ENCODE data around the gene GALNT16.
"Not testable (repeated sequence)": the region's sequence is repeated elsewhere in the genome, so short reads cannot be mapped to it uniquely, and the experiment has no call there.

Gene GALNT16

GRCh38 chr14:69284170-69284569, 24.2 kb downstream of the GALNT16 start:
- Histone ChIP-seq H3K4me1 (ENCODE audit: control insufficient read depth, insufficient read depth, low read length, poor library complexity, severe bottlenecking) (no peaks in the 10 kb centered on the region), H3K27ac (ENCODE audit: low read depth, low read length, severe bottlenecking) (no peak overlapping the region), H3K36me3 (ENCODE audit: control insufficient read depth, insufficient read depth, low read length) (no peaks in the 10 kb centered on the region), H3K4me3 (ENCODE audit: extremely low read depth, insufficient read depth, low read length, poor library complexity, severe bottlenecking) (no peak overlapping the region), H3K9me3 (ENCODE audit: control insufficient read depth, low read length) (no peaks in the 10 kb centered on the region)
- 86 to 90% methylated on average over 8 to 9 of the region's 9 CpGs for WGBS, 2 experiments (ENCODE audit: insufficient coverage in 2 of 2)

- H3K4me1 ChIP-seq (ENCODE audit: control insufficient read depth, insufficient read depth, low read length, poor library complexity, severe bottlenecking) = no peaks in the 10 kb centered on the region
- WGBS, 2 experiments (ENCODE audit: insufficient coverage in 2 of 2) = 91 to 92% methylated on average over 3 to 4 of the region's 7 CpGs
- no peak overlapping the region for H3K4me3 ChIP-seq (ENCODE audit: extremely low read depth, insufficient read depth, low read length, poor library complexity, severe bottlenecking)
- H3K9me3 ChIP-seq (ENCODE audit: control insufficient read depth, low read length) = no peaks in the 10 kb centered on the region
- no peaks in the 10 kb centered on the region for H3K36me3 ChIP-seq (ENCODE audit: control insufficient read depth, insufficient read depth, low read length)
- no peak overlapping the region for H3K27ac ChIP-seq (ENCODE audit: low read depth, low read length, severe bottlenecking)
These were observed 25.8 kb downstream of the GALNT16 start for GRCh38 chr14:69285661-69286255.

GRCh38 chr14:69287098-69288010, 27.4 kb downstream of the GALNT16 start:
- Histone ChIP-seq H3K4me3 (ENCODE audit: extremely low read depth, insufficient read depth, low read length, poor library complexity, severe bottlenecking) (no peak overlapping the region), H3K4me1 (ENCODE audit: control insufficient read depth, insufficient read depth, low read length, poor library complexity, severe bottlenecking) (peaks cover 9% of the 10 kb centered on the region), H3K36me3 (ENCODE audit: control insufficient read depth, insufficient read depth, low read length) (no peaks in the 10 kb centered on the region), H3K9me3 (ENCODE audit: control insufficient read depth, low read length) (no peaks in the 10 kb centered on the region), H3K27ac (ENCODE audit: low read depth, low read length, severe bottlenecking) (no peak overlapping the region)
- WGBS, 2 experiments (ENCODE audit: insufficient coverage in 2 of 2) = 88 to 92% methylated on average over 6 to 7 of the region's 9 CpGs

- WGBS, 2 experiments (ENCODE audit: insufficient coverage in 2 of 2) = 71 to 78% methylated on average over 5 to 6 of the region's 8 CpGs
- no peak overlapping the region for H3K4me3 ChIP-seq (ENCODE audit: extremely low read depth, insufficient read depth, low read length, poor library complexity, severe bottlenecking)
- H3K4me1 ChIP-seq (ENCODE audit: control insufficient read depth, insufficient read depth, low read length, poor library complexity, severe bottlenecking) = peaks cover 9% of the 10 kb centered on the region
- no peak overlapping the region for H3K27ac ChIP-seq (ENCODE audit: low read depth, low read length, severe bottlenecking)
- no peaks in the 10 kb centered on the region for H3K36me3 ChIP-seq (ENCODE audit: control insufficient read depth, insufficient read depth, low read length)
- no peaks in the 10 kb centered on the region for H3K9me3 ChIP-seq (ENCODE audit: control insufficient read depth, low read length)
These were observed 28.2 kb downstream of the GALNT16 start for GRCh38 chr14:69288011-69288771.

GRCh38 chr14:69288956-69289705, 29.2 kb downstream of the GALNT16 start:
- Histone ChIP-seq H3K36me3 (ENCODE audit: control insufficient read depth, insufficient read depth, low read length) (no peaks in the 10 kb centered on the region), H3K4me1 (ENCODE audit: control insufficient read depth, insufficient read depth, low read length, poor library complexity, severe bottlenecking) (peaks cover 9% of the 10 kb centered on the region), H3K27ac (ENCODE audit: low read depth, low read length, severe bottlenecking) (no peak overlapping the region), H3K9me3 (ENCODE audit: control insufficient read depth, low read length) (no peaks in the 10 kb centered on the region), H3K4me3 (ENCODE audit: extremely low read depth, insufficient read depth, low read length, poor library complexity, severe bottlenecking) (no peak overlapping the region)
- 95% methylated on average over 6 to 9 of the region's 9 CpGs for WGBS, 2 experiments (ENCODE audit: insufficient coverage in 2 of 2)

GRCh38 chr14:69289811-69290520, 30.0 kb downstream of the GALNT16 start:
- no peaks in the 10 kb centered on the region for H3K9me3 ChIP-seq (ENCODE audit: control insufficient read depth, low read length)
- 93 to 98% methylated on average over 10 to 11 of the region's 13 CpGs for WGBS, 2 experiments (ENCODE audit: insufficient coverage in 2 of 2)
- no peak overlapping the region for H3K4me3 ChIP-seq (ENCODE audit: extremely low read depth, insufficient read depth, low read length, poor library complexity, severe bottlenecking)
- peaks cover 9% of the 10 kb centered on the region for H3K4me1 ChIP-seq (ENCODE audit: control insufficient read depth, insufficient read depth, low read length, poor library complexity, severe bottlenecking)
- H3K36me3 ChIP-seq (ENCODE audit: control insufficient read depth, insufficient read depth, low read length) = no peaks in the 10 kb centered on the region
- no peak overlapping the region for H3K27ac ChIP-seq (ENCODE audit: low read depth, low read length, severe bottlenecking)

- H3K36me3 ChIP-seq (ENCODE audit: control insufficient read depth, insufficient read depth, low read length); H3K27ac ChIP-seq (ENCODE audit: low read depth, low read length, severe bottlenecking); H3K4me1 ChIP-seq (ENCODE audit: control insufficient read depth, insufficient read depth, low read length, poor library complexity, severe bottlenecking); H3K4me3 ChIP-seq (ENCODE audit: extremely low read depth, insufficient read depth, low read length, poor library complexity, severe bottlenecking); H3K9me3 ChIP-seq (ENCODE audit: control insufficient read depth, low read length): not testable (repeated sequence)
- WGBS, 2 experiments (ENCODE audit: insufficient coverage in 2 of 2) = 91 to 93% methylated on average over 6 of the region's 7 CpGs
These were observed 30.9 kb downstream of the GALNT16 start for GRCh38 chr14:69290881-69291280.

- no peaks in the 10 kb centered on the region for H3K36me3 ChIP-seq (ENCODE audit: control insufficient read depth, insufficient read depth, low read length)
- no peak overlapping the region for H3K27ac ChIP-seq (ENCODE audit: low read depth, low read length, severe bottlenecking)
- H3K4me3 ChIP-seq (ENCODE audit: extremely low read depth, insufficient read depth, low read length, poor library complexity, severe bottlenecking) = no peak overlapping the region
- WGBS, 2 experiments (ENCODE audit: insufficient coverage in 2 of 2) = 83 to 89% methylated on average over 3 to 4 of the region's 5 CpGs
- H3K4me1 ChIP-seq (ENCODE audit: control insufficient read depth, insufficient read depth, low read length, poor library complexity, severe bottlenecking) = peaks cover 9% of the 10 kb centered on the region
- H3K9me3 ChIP-seq (ENCODE audit: control insufficient read depth, low read length) = no peaks in the 10 kb centered on the region
These were observed 31.4 kb downstream of the GALNT16 start for GRCh38 chr14:69291396-69291795.

- Histone ChIP-seq H3K36me3 (ENCODE audit: control insufficient read depth, insufficient read depth, low read length) (no peaks in the 10 kb centered on the region), H3K4me3 (ENCODE audit: extremely low read depth, insufficient read depth, low read length, poor library complexity, severe bottlenecking) (no peak overlapping the region), H3K9me3 (ENCODE audit: control insufficient read depth, low read length) (no peaks in the 10 kb centered on the region), H3K4me1 (ENCODE audit: control insufficient read depth, insufficient read depth, low read length, poor library complexity, severe bottlenecking) (peaks cover 9% of the 10 kb centered on the region), H3K27ac (ENCODE audit: low read depth, low read length, severe bottlenecking) (no peak overlapping the region)
- WGBS, 2 experiments (ENCODE audit: insufficient coverage in 2 of 2) = 78 to 84% methylated on average over 4 of the region's 5 CpGs
These were observed 32.1 kb downstream of the GALNT16 start for GRCh38 chr14:69291891-69292561.

Data from mesodermal cell (in vitro differentiated cells).